Left lobe of liver (tissue), 2 donors: Measurements from ENCODE around the gene IBA57. TPM values are rescaled to one million over a fixed set of nuclear protein-coding genes. Genes with fewer than 3 reads are reported as not detected.
"Not testable (repeated sequence)": the region's sequence is repeated elsewhere in the genome, so short reads cannot be mapped to it uniquely, and the experiment has no call there.

Experiments
- ATAC-seq: fragments of 200-7000 bp; cut with Tn5 transposase; one replicate; pipeline ENCODE4 v1.9.1; 2020; ENCODE audit warnings: mild to moderate bottlenecking, moderate library complexity
- DNase-seq: peaks from one replicate; pipeline ENCODE4 v3.0.0-alpha.2; 2020; ENCODE audit warnings: low spot score
- total RNA-seq: library from RNA; stranded (reverse); gene quantifications from one replicate; pipeline ENCODE4 v1.2.1, GENCODE V29; 2021
- donor health status: DM: no; HTN: no; CAD: no; lungs with moderate emphysema.
- donor health status: DM: no; HTN: yes; CAD: no.

IBA57 gene
- total RNA-seq, 1 donor from 2014 or later, result 9.8 TPM

DNA sequence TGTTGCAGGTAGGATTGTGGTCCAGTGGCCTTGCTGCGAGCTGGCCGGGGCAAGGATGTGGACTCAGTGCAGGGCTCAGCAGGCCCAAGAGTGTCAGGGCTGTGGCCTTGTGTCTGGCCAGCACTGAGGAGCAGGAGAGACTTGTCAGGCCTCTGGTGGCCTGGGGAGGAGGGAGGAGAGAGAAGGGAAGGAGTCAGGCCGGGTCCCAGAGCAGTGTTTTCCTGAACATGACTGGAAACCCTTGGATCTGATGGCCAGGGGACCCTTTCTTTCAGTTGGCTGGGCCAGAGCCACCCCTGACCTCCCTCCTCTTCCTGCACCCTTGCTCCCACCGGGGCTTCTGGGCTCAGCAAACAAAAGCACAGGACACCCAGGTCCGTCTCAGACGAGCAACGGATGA lies 5.1 kb downstream of the IBA57 start:
- no peak for DNase-seq

DNA sequence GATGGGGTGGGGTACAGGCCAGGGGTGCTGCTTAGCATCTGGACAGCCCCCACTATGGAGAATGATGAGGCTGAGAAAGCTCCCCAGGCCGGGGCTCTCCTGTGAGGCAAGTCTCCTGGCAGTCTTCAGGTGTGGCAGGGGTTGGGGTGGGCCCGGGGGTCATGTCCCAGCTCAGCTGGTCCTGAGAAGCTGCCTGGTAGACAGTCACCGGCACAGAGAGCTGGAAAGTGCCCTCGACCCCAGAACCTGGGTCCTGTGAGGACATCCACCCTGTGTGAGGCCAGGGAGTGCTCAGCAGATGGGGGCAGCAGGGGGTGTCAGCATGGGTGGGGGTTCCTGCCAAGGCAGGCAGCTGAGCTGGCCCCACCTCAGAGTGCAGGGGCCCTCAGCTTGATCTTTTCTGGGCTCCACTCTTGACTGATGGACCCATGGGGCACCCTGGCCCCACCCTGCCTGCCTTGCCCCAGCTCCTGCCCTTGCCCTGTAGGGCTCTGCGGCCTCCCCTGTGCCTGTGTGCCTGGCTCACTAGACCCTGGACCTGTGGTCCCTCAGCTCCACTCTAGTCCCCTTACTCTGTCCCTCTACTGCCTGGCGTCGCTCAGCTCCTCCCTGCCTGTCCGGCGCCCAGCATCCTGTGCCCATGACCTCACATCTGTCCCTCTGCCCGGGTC lies 5.8 kb downstream of the IBA57 start:
- ATAC-seq (no peak), DNase-seq (no peak)

More for the DNA sequence above, 5.1 kb downstream of the IBA57 start:
- ATAC-seq, result no peak

DNA sequence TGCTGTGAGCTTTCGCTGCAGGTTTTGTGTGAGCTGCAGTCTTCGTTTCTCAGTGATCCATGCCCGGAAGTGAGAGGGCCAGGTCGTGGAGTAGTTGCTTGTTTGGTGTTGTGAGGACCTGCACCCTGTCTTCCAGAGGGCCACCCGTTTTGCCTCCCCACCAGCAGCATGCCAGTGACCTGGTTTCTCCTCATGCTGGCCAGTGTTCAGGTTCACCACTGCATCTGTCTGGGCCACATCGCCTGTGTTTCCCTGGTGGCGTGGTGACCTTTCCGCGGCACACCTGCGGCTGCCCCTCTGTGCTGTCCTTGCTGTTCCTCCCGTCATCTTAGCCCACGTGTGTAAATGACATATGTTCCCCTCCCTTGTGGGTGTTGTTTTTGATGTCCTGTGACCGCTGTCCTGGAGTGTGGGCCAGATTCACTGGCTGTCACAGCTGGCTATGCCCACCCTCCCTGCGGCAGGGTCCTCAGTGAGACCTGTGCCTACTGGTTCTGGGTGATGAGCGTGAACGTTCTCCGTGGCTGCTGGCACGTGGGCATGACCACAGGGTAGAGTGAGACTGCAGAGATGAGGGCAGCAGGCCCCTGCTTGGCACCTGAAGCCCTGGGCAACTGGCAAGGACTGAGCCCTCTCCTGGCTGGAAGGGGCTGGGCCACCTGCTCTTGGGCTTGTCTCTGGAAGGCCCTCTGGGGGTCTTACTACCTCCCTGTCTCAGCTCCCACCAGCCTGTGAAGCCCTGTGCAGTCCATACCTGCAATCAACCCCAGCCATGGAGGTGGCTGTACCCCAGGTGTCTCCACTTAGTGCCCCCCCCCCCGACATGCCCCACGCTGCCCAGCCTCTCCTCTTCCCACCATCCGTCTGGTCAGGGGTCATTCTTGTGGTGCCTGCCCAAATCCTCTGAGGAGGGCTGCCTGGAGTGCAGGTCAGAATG lies 7.3 kb downstream of the IBA57 start:
- no peak for DNase-seq
- ATAC-seq, result no peak

DNA sequence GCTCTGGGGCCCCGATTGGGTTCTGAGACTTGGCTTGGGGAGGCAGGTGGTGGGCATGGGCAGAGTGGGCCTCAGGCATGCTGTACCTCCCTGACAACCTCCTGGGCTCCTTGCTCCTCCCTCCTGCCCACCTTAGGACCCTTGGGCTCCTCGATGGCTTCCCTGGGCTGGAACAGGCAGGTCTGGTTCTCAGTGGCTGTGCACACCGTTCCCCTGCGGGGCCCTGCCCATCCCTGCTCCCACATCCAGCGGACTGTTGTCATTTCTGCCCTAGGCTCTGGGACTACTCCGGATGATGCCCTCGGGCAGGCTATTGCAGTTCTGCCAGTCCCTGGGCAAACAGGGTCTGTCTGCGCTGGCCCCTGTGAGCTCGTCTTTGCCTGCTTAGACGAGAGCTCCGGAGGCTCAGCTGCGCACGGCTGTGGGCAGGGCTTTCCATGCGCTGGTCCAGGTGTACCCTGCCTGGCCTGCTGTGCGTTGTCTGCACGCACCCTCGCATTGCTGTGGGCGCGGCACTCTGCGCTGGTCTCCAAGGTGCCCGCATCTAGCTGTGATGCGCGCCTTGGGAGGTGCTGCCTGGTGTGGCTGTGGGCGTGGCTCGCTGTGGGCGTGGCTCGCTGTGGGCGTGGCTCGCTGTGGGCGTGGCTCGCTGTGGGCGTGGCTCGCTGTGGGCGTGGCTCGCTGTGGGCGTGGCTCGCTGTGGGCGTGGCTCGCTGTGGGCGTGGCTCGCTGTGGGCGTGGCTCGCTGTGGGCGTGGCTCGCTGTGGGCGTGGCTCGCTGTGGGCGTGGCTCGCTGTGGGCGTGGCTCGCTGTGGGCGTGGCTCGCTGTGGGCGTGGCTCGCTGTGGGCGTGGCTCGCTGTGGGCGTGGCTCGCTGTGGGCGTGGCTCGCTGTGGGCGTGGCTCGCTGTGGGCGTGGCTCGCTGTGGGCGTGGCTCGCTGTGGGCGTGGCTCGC lies 8.2 kb downstream of the IBA57 start:
- peak; percentile 23 for ATAC-seq
- not testable (repeated sequence) for DNase-seq

DNA sequence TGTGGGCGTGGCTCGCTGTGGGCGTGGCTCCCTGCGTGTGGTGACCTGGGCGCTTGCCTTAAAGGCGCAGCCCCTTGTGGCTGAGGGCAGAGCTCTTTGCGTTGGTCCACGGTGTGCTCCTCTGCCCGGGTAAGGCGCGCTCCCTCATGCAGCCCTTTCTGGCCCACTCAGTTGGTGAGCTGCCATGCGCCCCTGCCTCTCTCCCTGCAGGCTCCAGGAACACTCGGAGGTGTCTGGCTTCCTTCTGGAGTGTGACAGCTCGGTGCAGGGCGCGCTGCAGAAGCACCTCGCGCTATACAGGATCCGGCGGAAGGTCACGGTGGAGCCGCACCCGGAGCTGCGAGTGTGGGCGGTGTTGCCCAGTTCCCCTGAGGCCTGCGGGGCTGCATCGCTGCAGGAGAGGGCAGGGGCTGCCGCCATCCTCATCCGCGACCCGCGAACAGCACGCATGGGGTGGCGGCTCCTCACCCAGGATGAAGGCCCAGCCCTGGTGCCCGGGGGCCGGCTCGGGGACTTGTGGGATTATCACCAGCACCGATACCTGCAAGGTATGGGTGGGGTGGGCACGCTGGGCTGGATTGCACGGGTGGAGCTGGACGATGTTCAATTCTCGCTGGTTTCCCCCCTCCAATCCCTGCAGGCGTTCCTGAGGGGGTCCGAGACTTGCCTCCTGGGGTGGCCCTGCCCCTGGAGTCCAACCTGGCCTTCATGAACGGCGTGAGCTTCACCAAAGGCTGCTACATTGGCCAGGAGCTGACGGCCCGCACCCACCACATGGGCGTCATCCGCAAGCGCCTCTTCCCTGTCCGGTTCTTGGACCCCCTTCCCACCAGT lies 9.1 kb downstream of the IBA57 start:
- no peak for DNase-seq
- ATAC-seq, result peak; percentile 37

DNA sequence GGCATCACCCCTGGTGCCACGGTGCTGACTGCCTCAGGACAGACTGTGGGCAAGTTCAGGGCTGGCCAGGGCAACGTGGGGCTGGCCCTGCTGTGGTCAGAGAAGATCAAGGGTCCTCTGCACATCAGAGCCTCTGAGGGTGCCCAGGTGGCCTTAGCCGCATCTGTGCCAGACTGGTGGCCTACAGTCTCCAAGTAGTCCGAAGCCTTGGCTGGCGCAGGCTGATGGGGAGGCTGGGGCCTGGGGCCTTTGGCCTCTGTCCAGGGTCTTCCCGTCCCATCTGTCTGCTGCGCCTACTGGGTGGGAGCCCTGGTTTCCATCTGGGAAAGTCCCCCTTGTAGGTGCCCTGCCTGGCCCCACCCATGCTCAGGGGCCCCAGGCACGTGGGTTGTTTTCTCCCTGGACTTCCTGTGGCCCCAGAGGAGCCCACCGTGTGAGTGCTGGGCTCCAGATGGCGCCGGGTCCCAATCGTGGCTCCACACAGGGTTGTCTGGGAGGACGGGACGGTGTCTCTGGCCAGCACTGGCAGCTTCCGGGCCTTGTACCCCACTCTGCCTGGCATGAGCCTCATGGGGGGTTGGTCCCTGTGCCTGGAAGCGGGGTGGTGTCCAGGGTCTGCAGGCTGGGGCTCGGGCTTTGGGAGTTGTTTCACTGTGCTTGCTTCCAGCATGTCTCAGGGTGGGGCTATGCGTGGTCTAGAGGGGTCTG lies 9.9 kb downstream of the IBA57 start:
- ATAC-seq, result no peak
- DNase-seq, result no peak

DNA sequence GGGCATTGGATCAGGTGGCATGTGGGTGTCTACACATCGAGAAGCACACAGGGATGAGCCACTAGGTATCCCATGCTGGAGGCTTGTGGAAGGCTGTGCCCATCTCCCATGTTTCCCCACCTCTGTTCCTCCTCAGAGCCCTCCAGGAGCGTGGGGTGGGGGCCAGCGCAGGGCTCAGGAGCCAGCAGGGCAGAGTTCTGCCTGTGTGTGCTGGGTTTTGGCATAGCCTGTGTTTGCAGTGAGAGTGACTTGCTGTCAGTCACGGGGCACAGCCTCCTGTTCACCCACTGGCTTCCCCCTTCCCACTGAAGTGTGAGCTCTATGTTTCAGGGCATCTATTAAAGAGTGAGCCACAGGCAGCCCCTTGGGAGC lies 10.4 kb downstream of the IBA57 start:
- ATAC-seq (no peak), DNase-seq (no peak)

DNA sequence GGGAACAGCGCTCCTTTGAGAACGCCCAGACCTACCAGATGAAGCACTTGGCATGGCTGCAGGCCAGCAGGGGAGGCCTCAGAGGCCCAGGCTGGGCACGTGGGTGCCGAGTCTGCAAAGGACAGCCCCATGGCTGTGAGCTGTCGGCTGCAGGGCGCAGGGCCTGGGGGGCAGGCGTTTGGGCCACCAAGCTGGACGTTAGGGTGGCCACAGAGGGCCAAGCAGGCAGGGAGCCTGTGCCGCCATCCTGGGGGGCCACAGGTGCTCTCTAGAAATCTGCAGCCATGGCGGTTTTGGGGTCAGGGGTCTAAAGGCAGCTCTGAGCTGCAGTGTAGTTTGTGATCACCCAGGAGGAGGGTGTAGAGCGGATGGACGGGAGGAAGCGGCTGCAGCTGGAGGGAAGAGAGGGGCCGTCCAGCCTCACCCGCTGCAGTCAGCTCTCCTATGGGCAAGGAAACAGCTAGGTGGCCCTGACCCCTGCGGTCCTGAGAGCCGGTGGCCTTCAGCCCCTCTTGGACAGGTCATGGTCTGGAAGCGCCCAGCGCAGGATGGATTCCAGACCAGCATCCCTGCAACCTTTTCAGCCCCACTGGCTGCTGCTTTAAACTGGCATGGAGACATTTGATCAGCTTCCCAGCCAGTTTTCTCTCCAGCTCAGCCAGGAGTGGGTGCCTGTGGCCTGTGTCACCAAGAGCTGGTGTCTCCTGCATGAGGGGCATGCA lies 11.0 kb downstream of the IBA57 start:
- ATAC-seq (no peak), DNase-seq (no peak)

DNA sequence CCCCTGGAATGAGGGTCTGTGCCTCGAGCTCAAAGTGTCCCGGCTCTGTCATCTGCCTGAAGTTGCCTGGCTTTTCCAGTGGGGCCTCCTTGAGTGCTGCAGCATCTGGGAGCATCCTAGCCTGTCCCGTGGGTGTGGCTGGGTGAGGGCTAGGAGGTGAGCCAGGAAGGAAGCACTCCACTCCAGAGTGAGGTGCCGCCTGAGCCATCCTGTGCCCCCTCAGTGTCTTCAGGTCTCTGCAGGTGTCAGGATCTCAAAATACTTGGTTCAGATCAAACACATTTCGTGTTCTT lies 11.5 kb downstream of the IBA57 start:
- DNase-seq, result no peak
- no peak for ATAC-seq

DNA sequence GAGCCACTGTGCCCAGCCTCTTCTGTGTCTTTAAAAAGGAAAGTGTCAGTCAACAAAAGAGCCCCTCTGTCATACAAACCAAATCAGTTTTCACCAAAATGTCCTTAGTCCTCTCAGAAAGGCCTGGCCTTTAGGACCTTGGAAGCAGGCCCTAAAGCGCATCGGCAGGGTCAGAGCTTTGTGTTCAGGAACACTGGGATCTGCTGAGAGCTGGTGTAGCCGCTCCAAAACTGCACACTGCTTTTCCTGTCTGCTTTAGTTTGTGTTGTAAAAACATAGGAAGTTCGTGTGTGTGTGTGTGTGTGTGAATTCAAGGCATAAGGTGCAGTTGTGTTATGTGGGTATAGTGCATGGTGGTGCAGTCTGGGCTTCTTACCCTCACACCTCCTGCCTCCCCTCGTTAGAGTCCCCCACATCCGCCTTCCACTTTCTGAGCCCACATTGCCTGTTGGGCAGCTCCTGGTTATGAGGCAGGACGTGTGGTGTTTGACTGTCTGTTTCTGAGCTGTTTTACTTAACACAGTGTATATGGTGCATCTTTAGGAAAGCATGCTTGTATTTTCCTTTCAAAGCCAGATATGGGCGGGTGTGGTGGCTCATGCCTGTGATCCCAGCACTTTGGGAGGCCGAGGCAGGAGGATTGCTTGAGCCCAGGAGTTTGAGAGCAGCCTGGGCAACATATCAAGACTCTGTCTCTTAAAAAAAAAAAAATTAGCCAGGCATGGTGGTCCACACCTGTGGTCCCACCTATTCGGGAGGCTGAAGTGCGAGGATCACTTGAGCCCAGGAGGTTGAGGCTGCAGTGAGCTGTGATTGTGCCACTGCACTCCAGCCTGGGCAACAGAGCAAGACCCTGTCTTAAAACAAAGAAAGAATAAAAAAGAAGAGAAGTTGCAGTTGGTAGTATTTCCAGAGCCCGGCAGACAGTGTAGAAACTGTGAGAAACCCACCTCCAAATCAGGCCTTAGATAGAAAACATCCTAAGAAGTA lies 12.4 kb downstream of the IBA57 start:
- ATAC-seq (no peak), DNase-seq (no peak)

DNA sequence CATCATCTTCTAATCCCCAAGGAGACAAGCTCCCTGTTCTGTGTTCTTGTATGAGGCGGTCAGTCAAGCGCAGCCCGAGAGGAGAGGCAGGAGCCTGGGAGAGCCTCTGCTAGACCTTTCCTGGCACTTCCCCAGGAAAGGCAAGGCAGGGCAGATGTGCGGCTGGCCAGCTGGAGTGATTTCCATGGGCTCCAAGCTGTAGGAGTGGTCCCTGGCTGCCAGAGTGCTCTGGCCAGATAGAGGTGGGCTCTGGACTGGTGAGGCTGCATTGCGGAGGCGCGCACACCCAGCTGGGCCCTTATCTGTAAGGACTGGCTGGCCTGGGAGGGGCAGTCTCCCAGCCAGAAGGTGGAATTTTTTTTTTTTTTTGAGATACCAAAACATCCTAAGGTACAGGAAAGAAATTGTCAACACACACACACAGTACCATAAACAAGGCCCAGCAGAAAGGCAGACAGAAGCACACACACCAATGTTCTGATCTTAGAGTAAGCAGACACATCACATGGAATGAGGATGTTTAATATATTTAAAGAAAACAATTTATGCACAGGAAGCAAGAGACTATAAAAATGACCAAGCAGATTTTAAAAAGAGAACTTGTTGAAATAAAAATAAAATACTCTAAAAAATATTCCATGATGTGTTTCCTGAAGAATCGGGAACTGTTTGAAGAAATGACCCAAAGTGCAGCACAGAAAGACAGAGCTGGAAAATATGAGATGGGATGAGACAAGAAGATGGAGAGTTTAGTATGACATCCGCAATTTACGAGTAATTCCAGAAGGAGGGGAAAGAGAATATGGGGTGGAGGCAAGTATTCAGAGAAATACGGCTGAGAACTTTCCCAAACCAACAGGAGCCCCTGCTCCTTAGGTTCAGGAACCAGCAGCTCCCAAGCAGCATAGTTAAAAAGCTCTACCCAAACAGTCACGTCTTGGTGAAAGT lies 13.4 kb downstream of the IBA57 start:
- ATAC-seq, result no peak
- no peak for DNase-seq

DNA sequence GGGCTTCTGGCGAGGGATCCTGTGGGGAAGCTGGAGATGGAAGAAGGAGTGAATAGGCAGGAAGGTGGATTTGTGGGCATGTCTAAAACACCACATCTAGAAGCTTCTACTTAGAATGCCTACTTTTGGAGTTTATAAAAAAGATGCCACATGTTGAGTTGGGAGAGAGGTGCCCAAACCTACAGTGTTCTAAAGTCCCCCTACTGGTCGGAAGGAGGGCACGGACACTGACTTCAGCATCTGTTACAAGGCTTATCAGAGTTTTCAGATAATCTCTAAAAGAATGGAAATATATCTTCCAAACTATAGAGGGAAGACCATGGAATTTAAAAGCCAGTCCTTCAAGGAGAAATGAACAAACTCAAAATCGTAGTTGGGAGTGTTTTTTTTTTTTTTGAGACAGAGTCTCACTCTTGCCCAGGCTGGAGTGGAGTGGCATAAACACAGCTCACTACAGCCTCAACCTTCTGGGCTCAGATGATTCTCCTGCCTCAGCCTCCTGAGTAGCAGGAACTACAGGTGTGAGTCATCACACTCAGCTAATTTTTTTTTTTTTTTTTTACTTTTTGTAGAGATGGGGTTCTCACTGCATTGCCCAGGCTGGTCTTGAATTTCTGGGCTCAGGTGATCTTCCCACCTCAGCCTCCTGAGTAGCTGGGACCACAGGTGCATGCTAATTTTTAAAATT lies 14.8 kb downstream of the IBA57 start:
- ATAC-seq (peak; percentile 27), DNase-seq (no peak)

DNA sequence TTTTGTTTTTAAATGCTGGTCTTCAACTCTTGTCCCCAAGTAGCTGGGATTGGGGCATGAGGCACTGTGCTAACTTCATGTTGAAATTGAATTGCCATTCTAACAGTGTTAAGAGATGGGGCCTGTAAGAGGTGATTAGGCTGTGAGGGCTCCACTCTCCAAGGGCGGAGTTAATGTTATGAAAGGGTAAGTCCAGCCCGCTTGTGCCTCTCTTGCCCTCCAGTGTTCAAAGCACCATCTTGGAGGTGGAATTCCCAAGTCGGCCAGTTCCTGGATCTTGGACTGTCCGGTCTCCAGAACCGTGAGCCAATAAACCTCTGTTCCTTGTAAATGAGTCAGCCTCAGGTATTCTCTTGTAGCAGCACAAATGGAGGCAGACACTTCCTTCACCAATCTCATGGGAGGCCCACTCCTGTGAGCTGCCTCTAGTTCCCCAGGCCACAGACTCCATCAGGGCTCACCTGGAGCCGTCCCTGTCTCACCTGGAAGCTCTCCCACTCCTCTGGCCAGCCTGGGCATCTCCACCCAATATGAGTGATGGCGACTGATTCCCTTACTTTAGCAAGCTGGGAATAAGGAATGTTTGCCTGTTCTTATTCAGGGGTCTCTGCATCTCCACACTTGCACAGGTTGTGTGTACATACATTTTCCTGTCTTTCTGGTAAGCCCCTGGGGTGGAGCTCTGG lies 15.5 kb downstream of the IBA57 start:
- DNase-seq, result no peak
- ATAC-seq, result no peak

DNA sequence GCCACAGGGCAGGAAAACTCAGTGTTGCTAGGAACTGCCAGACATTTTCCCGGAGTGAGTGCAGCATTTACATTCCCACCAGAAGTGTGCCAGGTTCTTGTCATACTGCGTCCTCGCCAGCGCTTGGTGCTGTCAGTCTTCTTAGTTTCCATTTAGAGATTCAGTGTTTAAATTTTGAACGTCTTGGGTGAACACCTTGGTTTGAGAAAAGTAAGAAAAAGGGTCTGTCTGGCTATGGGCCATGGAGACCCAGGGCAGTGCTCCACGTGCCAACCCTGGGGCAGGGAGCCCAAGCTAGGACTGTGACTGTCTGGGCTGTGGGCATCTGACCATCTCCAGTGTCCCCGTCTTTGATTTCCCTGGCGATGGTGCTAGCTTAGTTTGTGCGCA lies 16.0 kb downstream of the IBA57 start:
- ATAC-seq (no peak), DNase-seq (no peak)

DNA sequence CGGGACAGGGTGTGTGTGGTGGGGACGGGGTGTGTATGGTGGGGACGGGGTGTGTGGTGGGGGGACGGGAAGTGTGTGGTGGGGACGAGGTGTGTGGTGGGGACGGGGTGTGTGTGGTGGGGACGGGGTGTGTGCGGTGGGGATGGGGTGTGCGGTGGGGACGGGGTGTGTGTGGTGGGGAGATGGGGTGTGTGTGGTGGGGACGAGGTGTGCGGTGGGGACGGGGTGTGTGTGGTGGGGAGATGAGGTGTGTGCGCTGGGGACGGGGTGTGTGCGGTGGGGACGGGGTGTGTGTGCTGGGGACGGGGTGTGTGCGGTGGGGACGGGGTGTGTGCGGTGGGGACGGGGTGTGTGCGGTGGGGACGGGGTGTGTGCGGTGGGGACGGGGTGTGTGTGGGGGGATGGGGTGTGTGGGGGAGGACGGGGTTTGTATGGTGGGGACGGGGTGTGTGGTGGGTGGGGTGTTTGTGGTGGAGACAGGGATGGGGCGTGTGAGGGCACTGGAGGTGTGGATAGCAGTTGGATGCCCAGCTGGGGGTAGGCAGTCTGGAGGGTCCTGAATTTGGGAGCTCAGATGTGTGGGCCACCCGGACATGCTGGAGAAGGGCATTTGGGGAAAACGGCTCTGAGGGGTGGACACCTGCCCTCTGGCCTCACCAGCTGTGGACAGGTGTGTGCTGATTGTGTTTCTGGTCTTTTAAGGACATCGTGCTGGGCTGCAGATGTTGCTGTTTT lies 16.9 kb downstream of the IBA57 start:
- ATAC-seq (no peak), DNase-seq (no peak)
